GM18517 (cell line): Measurements from ENCODE around the gene GOLGA2.
"Not testable (repeated sequence)": the region's sequence is repeated elsewhere in the genome, so short reads cannot be mapped to it uniquely, and the experiment has no call there.

ENCODE experiments used
- ATAC-seq: cut with Tn5 transposase; IDR thresholded peaks from one replicate; pipeline ENCODE4 v1.9.1; 2021; ENCODE audit warnings: mild to moderate bottlenecking, moderate library complexity; ENCODE audit not compliant: unreplicated experiment

The GOLGA2 gene

DNA sequence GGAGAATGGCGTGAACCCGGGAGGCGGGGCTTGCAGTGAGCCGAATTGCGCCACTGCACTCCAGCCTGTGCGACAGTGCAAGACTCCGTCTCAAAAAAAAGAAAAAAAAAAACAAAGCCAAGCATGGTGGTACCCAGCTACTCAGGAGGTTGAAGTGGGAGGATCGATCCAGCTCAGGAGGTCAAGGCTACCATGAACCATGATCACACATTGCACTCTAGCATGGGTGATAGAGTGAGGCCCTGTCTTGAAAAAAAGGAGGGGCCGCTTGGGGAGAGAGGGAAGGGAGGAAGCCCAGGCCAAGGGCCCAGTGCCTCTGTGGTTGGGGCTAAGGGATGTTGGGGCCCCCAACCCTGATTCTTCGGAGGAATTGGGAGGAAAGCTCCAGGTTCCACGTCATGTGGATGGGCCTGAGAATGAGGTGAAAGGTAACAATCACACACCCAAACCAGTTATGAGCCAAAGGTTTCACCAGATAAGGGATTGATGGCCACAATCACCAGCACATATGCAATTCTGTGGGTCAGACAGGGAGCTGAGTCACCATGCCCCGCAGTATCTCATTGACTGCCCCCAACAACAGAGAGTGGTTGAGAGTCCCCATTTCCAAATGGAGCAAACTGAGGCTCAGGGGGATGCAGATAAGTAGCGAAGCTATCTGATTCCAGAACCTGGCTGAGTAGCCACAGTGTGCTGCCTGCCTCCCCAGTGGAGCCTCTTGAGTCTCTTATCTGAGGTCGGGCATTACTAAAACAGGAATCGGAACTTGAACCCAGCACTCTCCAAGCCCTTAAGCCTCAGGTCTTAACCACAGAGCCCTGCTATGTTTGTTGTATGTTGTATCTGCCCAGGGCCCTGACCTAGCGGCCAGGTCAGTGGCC, 20.8 kb upstream of the GOLGA2 start:
- no peak for ATAC-seq

GRCh38 chr9:128294142-128294541, 18.3 kb upstream of the GOLGA2 start:
- ATAC-seq, result no peak

- ATAC-seq, result no peak
These were observed 17.3 kb upstream of the GOLGA2 start for GRCh38 chr9:128293091-128293490.

DNA sequence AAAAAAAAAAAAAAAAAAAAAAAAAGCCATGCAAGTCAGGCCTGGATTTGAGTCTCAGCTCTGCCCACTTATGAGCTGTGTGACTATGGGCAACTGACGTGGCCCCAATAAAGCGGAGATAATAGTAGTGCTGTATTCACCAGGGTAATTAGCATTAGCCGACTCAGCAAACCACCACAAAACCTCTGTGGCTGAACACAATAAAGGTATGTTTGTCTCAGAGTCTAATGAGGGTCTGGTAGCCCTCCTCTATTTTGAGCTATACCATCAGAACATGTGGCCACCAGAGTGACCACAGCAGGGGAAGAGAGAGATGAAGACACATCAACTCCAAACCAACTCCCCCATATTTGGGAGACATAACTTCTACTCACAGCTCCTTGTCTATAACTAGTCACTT, 16.2 kb upstream of the GOLGA2 start:
- ATAC-seq, result no peak

DNA sequence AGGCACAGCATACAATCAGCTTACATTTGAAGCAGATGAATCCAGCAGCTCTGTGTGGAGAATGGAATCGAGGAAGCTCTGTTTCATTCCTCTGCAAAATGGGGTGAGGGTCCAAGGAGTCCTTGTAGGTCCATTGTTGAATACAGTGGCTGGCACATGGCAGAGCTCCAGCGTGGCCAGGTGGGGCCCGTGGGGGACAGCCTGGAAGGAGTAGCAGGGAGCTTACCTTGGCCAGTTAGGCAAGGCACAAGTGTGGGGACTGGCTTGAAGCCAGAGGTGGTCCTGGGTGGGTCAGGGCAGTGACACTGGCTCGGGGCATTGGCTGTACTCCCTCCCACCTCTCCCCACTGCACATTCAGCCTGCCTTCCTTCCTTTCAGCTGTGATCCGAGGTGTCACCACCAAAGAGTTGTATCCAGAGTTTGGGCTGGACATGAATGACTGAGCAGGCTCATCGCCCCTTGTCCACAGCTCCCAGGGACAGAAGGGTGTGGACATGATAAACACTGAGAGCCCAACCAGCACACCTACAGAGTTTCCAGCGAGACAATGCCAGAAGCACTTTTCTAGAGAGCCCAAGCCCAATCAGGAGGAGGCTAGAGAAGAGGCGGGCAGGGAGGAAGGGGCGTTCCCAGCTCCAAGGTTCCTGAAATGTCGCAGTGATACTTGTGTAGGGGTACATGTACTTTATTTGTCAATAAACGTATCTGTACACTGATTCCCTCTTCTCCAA, 12.6 kb upstream of the GOLGA2 start:
- no peak for ATAC-seq

DNA sequence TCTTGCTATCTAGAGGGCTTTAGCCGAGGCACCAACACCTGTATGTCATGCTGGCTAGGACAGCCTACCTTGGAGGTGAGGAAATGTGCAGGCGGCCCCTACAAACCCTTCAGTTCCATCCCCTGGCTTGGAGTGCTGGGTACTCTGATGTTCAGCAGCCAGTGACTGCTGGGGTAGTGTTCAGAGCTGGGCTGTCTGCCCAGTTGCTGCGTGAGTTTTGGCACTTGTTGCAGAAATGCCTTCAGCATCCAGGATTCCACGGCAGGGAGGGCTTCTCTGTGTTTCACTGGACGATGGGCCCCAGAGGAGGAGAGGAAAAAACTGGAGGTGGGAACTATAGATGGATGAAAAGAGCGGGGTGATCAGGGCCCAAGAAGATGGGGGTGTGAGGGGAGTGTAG, 10.6 kb upstream of the GOLGA2 start:
- ATAC-seq, result no peak

GRCh38 chr9:128285033-128285784, 9.4 kb upstream of the GOLGA2 start:
- no peak for ATAC-seq

DNA sequence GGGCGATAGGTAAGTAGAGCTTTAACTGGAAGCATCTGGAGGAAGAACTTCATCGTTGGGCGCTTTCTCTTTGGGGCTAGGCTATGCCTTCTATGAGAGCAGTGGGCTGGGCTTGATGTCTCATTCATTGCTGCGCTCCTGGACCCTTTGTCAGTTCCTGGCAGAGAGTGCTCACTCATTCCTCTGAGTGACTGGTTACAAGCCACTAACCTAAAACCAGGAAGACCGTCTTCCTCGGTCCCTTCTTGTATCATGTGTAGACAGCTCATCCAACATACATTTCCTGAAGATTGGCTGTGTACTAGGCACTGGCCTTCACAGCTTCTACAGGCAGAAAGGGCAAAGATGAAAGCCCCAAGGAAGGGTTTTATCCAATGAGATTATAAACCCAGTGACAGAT, 6.7 kb upstream of the GOLGA2 start:
- no peak for ATAC-seq

DNA sequence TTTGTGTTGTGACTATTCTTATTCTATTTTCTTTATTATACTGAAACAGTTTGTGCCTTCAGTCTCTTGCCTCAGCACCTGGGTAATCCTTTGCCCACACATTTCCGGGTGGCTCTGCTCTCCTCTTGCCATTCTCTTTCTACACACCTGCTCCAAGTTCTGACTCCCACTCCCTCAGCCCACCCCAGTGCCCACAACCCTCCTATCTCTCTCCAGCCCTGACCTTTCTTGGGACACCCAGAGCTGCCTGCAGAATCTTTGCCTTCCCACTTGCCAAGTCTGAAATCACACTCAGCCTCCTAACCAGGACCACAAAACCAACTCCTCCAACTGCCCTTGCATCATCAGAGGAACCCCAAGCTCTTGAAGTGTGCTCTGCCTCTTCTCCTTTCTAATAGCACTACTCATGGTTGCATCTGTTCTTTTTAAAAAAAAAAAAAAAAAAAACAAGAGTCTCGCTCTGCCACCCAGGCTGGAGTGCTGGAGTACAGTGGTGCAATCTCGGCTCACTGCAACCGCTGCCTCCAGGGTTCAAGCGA, 4.3 kb upstream of the GOLGA2 start:
- no peak for ATAC-seq

GRCh38 chr9:128279088-128280073, 3.6 kb upstream of the GOLGA2 start:
- ATAC-seq, result not testable (repeated sequence)

DNA sequence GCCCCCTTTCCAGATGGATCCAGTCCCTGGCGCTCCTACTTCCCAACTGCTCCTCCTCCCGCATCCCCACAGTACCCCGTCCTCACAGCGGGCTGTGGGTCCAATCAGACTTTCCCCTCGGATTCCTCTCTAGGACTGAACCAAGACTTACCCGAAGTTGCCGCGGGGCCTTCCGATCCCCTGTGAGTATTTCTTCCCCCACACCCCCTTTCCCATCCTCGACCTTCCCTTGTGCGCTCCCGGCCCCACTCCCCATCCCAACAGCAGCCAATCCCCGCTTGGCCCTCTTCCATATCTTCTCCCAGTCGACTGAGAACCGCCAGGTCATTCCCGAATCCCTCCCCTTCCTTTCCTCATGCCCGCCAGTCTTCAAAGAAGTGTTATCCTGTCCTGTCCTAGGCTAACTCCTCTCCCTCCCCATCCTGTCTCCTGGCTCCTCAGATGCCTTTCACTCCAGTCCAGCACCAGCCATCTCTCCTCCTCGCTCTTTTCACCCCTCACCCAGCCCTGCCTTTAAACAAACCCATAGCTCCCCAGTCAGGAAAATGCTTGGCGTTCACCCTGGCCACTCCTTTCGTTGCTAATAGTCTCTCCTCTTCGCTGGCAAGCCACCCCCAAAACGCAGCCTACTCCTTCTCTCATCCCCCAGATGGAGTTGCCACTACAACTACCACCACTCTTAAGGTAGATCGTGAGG, 915 bp upstream of the GOLGA2 start:
- ATAC-seq, result no peak

DNA sequence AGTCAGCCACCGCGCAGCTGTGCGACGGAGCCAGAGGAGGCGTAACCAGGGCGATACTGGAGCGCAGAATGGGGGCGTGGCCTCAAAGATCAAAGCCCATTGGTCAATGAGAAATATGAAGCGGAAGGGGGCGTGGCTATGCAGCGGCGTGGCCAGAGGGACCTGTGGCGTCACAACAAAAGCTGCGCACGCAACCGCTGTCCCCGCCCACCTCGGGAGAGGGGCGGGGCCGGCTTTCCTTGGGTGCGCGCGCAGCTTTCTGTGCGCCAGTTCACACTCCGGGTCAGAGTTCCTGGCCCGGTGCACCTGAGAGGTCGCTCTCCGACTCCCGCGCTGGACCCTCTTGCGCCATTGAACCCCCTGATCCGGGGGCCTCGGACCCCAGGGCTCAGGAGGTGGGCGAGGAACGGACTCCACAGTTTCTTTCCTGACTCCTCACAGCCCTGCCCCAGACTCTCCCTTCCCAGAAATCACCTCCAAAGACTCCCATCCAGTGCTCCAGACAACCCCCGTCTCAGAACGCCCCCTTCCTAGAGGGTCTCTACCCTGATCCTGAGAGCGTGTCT, 284 bp upstream of the GOLGA2 start, which contains the start of gene SWI5:
Gene SWI5 (plus strand): TSS at position 269 of the 566 bp plus-strand sequence.
- ATAC-seq, result peak; percentile 96

DNA sequence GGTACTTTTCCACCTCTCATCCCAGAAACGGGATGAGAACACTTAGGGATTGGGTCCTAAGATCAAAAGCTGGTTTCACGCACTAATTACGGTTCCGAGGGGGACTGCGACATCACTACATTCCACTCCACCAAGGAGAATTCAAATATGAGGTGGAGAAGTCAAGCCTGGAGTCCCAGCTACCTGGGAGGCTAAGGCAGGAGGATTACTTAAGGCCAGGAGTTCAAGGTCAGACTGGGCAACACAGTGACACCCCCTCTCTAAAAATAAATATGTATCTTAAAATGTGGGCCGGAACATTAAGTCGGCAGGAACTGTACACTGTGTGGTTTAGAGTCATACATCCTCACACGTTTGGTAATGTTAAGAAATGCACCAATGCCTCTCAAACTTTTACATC, 1.6 kb downstream of the GOLGA2 start:
- no peak for ATAC-seq

DNA sequence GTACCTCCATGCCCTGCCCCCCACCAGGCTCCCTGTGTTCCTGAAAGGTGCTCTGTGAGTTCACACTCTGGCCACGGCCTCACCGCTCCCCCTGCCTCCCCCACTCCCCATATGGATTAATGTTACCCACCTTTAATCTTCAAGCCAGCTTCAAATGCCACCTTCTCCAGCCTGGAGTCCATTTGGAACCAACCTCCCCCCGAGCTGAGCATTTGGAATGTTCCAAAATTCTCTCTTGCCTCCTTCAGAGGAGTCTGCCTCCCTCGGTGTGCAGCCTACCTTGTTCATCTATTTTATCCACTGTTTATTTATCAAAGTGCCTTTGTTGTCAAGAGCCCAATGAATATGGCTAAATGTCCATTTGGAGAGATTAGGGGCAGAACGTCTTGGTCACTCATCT, 4.3 kb downstream of the GOLGA2 start:
- ATAC-seq, result no peak

DNA sequence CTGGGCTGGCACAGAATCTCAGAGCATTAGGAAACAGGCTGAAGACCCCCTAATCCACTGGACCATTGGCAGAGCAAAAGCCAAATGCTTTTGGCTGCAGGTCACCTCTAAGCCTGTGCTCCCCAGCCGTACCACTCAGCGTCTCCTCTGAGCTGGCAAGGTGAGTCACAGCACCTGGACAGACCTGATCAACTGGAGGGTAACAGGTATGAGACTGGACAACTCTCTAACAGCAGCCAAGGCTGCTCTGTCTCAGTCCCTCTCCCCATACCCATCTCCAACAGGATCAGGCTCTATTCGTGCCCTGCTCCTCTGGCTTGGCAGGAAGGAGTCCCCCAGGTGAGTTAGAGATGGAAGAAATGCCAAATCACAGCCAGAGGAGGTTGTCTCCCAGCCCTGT, 4.7 kb downstream of the GOLGA2 start:
- no peak for ATAC-seq

GRCh38 chr9:128266868-128267590, 8.8 kb downstream of the GOLGA2 start:
- ATAC-seq, result no peak

DNA sequence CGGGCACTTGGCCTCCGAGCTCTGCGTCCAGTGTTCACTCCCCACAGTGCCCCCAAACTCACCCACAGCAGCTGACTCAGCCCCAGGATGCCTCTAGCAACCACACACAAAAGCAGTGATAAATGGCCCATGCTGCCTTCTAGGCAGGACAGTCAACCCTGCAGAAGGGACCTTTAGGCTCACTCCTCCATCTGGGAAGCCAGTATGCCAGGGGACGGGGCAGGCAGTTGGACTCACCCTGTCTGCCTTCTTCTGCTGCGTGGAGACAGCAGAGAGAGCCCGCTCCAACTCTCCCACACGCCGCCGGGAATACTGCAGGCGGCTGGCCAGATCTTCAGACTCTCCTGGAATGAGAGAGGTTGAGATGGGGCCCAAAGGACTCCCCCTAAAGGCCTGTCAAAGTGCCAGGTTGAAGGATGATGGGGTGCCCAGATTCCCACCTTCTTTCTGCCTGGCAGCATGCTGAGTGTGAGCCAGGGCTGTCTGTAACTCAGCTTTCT, 10.4 kb downstream of the GOLGA2 start:
- ATAC-seq, result no peak

- ATAC-seq, result no peak
These were observed 13.1 kb downstream of the GOLGA2 start for GRCh38 chr9:128262687-128263086.
